LHCN-M2 (cell line): ENCODE results near the gene MESP2. TPM values are rescaled to one million over a fixed set of nuclear protein-coding genes. Genes with fewer than 3 reads are reported as not detected.

Experiments
- DNase-seq: peaks from one replicate; pipeline ENCODE4 v3.0.0-alpha.2; 2012; ENCODE audit warnings: low read depth
- total RNA-seq: library from RNA; depleted of rRNA; stranded (reverse); fragments of >200 nt; gene quantifications from 2 replicates; pipeline ENCODE4 v1.2.3, GENCODE V29; 2014

The MESP2 gene
- total RNA-seq, 1 experiment from 2014 or later: 0.06 TPM

DNA sequence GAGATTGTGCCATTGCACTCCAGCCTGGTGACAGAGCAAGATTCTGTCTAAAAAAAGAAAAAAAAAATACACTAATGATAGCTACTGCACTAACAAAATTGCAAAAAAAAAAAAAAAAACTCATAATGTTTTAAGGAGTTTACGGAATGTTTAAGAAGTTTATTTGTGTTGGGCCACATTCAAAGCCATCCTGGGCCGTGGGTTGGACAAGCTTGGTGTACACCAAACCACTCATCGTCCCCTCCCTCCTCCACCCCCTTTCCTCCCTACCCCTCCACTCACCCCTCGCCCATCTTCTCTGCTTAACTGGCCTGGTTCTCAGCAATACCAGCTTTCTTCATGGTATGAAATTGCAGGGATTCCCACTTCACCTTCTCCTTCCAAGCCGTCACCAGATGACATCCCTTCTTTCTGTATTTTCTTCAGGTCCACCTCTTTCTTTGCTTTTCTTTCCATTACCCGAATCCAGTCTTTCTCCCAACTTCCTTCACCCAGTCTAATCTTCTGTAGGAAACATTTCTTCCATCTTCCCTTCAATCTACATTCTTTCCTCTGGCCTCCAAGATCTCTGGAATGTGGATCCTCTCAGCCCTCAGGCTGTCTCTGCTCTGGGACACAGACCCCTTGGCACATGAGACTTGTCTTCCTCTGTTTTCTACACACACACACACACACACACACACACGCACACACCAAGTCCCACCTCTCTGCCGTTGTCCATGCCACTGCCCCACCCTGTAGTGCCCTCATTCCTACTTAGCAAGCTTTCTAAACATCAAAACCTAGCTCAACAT lies 21.6 kb upstream of the MESP2 start:
- DNase-seq: no peak

DNA sequence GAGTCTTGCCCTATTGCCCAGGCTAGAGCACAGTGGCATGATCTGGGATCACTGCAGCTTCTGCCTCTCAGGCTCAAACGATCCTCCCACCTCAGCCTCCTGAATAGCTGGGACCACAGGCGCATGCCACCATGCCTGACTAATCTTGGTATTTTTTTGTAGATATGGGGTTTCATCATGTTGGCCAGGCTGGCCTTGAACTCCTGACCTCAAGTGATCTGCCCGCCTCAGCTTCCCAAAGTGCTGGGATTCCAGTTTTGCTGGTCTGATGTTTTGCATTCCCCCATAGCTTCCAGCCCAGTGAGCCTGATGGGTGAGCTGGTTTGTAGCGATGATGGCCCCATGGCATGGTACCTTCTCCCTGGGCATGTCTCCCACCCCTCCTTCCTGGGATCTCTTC lies 20.4 kb upstream of the MESP2 start:
- DNase-seq: no peak

DNA sequence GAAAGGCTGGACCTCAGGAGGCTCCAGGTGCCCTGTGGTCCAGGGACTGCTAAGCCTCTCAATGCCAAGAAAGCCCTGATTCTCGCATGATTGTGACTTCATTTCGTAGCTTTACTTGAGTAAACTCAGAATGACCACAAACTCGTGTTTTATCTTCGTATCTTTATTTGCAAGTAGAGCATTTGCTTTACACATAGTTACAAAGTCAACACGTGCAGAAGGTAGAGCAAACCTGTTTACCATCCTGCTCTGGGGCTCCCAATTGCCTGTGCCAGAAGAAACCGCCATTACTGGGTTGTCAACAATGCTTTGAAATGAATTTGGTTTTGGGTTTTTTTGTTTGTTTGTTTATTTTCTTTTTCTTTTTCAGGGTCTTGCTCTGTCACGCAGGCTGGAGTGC lies 19.2 kb upstream of the MESP2 start:
- DNase-seq: no peak

DNA sequence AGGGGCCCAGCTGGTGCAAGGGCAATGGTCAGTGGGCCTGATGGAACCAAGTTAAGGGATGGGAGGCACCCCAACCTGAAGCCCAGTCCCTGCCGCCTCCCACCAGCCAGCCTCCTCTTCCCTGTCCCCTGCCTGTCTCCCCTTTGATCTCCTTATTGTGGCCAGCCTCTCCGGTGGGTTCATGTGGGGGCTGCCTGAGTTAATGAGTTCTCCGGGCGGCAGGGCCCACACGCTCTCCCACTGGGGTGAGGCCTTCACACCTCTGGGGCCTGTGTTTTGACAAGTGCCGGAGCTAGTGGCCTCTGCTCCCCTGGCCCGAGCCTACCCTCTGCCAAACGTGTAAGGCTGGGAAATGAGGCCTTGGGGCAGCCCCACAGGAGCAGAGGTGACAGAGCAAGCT lies 17.8 kb upstream of the MESP2 start:
- DNase-seq: no peak

- no peak for DNase-seq
Measured at GRCh38 chr15:89758981-89759380, 17.2 kb upstream of the MESP2 start.

- DNase-seq: no peak
Measured at GRCh38 chr15:89759835-89760234, 16.3 kb upstream of the MESP2 start.

- DNase-seq: peak; percentile 56
Measured at GRCh38 chr15:89760303-89761008, 15.7 kb upstream of the MESP2 start.

- no peak for DNase-seq
Measured at GRCh38 chr15:89761009-89761831, 14.9 kb upstream of the MESP2 start.

DNA sequence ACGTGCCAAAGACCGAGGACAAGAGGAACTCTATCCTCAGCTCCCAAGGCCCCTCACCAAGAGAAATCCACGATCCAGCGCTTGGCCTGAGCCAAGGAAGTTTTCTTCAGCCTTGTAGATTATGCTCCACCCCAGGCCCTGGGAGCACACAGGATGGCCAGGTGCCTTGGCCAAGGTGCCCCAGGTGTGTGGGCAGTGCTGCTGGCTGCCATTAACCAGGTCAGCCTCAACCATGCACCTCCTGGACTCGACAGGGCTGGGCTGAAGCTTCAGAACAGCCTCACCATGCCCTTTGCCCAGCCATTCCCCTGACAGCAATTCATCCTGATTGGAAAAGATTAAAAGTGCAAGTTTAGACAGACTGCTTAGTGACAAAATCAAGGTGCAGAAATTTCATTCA lies 14.2 kb upstream of the MESP2 start:
- DNase-seq: no peak

- DNase-seq: no peak
Measured at GRCh38 chr15:89765694-89766093, 10.4 kb upstream of the MESP2 start.

- no peak for DNase-seq
Measured at GRCh38 chr15:89766357-89767311, 9.5 kb upstream of the MESP2 start.

DNA sequence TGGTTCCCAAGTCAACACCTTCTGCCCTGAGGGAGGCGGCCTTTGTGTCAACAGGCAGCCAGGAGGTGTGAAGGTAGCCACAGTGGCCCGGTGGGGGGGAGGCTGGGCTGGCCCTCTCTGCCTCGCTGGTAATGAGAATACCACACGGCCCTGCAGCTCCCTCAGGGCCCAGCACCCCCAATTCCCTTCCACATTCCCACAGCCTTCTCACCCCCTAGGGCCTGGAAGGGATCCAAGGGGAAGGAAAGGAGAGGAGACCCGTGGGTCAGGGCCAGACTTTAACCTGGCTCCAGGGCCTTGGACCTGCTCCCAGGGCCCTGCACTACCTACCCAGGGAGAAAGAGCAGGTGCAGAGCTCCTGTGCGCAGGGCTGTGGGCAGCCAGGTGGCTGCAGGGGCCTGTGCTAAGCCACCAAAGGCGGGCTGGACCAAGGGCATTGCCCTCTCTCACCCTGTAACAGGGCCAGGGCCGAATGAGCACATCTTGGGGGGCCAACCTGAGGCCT lies 8.7 kb upstream of the MESP2 start:
- DNase-seq: no peak

- DNase-seq: no peak
Measured at GRCh38 chr15:89768071-89768500, 8.0 kb upstream of the MESP2 start.

DNA sequence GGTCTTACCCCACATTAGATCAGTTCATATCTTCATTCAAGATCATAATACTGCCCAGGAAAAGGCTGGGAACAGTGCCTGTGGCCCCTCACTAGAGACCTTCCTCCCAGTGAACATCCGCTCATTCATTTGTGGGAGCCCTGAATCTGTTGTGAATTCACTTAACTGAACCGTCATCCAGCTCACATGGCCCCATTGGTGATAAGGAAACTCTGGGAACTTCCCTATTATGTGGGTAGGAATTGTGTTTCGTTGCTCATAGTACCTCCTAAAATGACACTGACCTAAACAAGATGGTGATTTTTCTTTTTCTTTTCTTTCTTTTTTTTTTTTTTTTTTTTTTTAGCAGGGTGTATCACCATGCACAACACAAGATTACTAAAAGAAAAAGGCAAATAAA lies 6.8 kb upstream of the MESP2 start:
- no peak for DNase-seq

DNA sequence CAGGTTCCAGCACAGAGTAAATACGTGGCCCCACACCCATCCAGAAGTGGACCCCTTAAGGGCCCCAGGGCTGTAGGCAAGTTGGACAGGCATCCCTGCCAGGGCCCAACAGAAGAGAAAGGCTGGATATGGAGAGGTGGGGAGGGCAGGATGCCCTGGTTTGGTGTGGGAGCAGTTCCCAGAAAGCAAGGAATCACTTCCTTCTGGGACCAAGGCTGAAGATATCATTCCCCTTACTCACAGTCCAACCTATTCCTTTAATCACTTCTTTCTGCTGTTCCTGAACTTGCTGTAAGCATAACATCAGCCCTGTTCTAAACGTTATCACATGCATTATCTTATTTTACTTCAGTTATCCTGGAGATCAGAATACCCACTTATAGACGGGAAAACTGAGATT lies 6.1 kb upstream of the MESP2 start:
- DNase-seq: no peak

DNA sequence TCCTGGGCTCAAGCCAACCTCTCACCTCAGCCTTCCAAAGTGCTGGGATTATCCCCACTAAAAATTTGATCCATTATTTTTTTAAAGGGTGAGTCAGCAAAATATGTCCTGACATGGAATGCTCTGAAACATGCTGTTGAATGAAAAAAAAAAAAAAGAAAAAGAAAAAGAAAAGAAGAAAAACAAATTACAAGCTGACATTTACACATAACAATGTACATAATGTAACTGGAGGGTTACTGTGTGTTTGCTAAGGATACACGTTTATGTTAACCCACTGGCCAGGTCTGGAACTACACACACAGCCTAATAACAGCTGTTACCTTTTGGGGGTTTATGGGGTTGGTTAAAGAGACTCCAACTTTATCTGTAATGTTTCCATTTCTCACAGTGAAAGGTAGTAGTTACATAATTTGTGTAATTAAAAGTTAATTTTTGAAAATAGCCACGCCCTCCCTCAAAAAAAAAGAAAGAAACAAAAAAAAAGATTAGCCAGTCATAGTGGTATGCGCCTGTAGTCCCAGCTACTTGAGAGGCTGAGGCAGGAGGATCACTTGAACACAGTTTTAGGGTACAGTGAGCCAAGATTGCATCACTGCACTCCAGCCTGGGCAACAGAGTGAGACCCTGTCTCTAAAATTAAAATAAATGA lies 3.1 kb upstream of the MESP2 start:
- peak; percentile 43 for DNase-seq

DNA sequence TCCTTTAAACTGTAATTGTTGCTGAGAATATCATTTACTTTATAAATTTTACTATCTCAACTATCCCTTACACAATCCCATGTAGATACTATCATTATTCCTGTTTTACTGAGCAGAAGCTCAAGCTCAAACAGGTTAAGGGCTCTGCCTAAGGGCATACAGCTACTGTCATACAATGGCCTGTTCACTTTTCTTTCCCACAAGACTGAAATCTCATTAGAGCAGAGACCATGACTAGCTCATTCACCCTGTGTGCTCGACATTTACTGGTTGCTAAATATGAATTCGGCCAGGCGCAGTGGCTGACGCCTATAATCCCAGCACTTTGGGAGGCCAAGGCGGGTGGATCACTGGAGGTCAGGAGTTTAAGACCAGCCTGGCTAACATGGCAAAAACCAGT lies 1.6 kb upstream of the MESP2 start:
- DNase-seq: no peak

- no peak for DNase-seq
Measured at GRCh38 chr15:89775815-89776214, 317 bp upstream of the MESP2 start.

DNA sequence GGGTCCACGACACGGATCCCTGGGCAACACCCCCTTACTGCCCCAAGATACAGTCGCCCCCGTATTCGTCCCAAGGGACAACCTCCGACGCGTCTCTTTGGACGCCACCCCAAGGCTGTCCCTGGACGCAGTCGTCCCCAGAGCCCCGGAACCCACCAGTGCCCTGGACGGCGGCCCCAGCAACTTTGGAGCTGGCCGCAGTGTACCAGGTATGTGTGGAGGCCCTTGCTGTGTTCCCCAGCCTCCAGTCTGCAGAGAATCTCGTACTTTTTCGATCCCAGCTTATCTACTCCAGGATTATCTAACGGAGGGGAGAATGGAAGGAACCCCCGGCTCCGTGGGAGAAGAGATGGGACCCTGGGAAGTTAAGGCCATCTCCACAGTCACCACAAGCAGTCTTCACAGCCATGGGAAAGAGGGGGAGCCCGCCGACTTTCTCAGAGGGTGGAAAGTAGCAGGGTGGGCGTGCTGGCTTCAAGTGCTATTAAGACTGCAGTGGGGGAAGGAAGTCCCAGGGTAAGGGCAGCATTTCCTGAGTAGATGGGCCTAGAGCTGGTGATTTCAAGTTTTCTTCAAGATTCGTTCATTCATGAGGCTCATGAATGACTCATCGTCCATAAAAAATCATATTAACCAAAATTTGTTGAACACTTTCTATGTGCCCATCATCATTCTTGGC lies 1.1 kb downstream of the MESP2 start:
- DNase-seq: no peak
